Esophagus squamous epithelium (tissue), 4 donors: Measurements from ENCODE around the gene CHID1.

Experiments
- CTCF ChIP-seq, 6 experiments: fragments of 450-650 bp in 4 of 6; fragments of 200-600 bp in 2 of 6; sonication (generic) in 2 of 6; IDR thresholded peaks; one replicate each; pipeline ENCODE4 v1.5.1; 2016 to 2019; ENCODE audit warnings: antibody characterized with exemption in 6 of 6, mild to moderate bottlenecking in 4 of 6, moderate library complexity in 4 of 6
- POLR2A ChIP-seq, 4 donors: fragments of 450-650 bp; IDR thresholded peaks; one replicate each; pipeline ENCODE4 v1.6.1; 2017; ENCODE audit warnings: antibody characterized with exemption in 4 of 4, mild to moderate bottlenecking in 4 of 4, moderate library complexity in 3 of 4

- TF ChIP-seq POLR2A (IDR thresholded peaks at IDR 0.05) (no peak), CTCF (IDR thresholded peaks at IDR 0.05) (no peak)
Measured at GRCh38 chr11:914747-915501, 4.3 kb upstream of the CHID1 start.
